GM12878 (cell line): ENCODE measurements around the gene PLPP6. TPM values are rescaled to one million over a fixed set of nuclear protein-coding genes. Genes with fewer than 3 reads are reported as not detected.

Source experiments
- ATAC-seq: fragments of 200-7000 bp; cut with Tn5 transposase; 3 replicates; pipeline ENCODE4 v1.9.1; 2020; ENCODE audit warnings: mild to moderate bottlenecking, moderate library complexity
- BruUV-seq: library from RNA; stranded (reverse); fragments of 400-500 nt; replicated peaks from 2 replicates; lab custom pipeline; 2021; lab: Mats Ljungman, UMichigan
- CTCF ChIA-PET: fragments of 300-600 bp; sonication (Branson Sonifier 250); formaldehyde crosslinking; extraction: SDS; loops from one replicate; lab custom pipeline; 2021; ENCODE audit warnings: inconsistent platforms; lab: Yijun Ruan, JAX
- POLR2A ChIA-PET: fragments of 350-600 bp; formaldehyde crosslinking; extraction: SDS; loops from one replicate; lab custom pipeline; 2021; ENCODE audit warnings: inconsistent platforms; lab: Charles Lee
- RAD21 ChIA-PET: fragments of 300-600 bp; sonication (Branson Sonifier 250); formaldehyde crosslinking; loops from one replicate; lab custom pipeline; 2023; ENCODE audit warnings: antibody characterized with exemption; ENCODE audit not compliant: unreplicated experiment; lab: Charles Lee
- SMC1A ChIA-PET: fragments of 300-600 bp; sonication (Branson Sonifier 250); formaldehyde crosslinking; loops from one replicate; lab custom pipeline; 2023; ENCODE audit not compliant: unreplicated experiment, uncharacterized antibody; lab: Charles Lee
- DNase-seq: peaks from one replicate; pipeline ENCODE4 v3.0.0-alpha.2; 2011; ENCODE audit warnings: low read depth, low spot score
- FAIRE-seq: peaks from 3 replicates; lab custom pipeline; 2011; peaks lifted over from hg19 to GRCh38; lab: Jason Lieb, UNC
- H2AFZ ChIP-seq: 2 replicates; pipeline ENCODE4 v1.6.0; 2011; ENCODE audit warnings: low read depth, low read length, control low read depth; ENCODE audit not compliant: control insufficient read depth
- H3K27ac ChIP-seq: 2 replicates; pipeline ENCODE4 v1.5.1; 2011; ENCODE audit warnings: control low read depth; ENCODE audit not compliant: control insufficient read depth, insufficient read depth
- H3K27me3 ChIP-seq, 2 experiments: replicated peaks in 1 of 2; 2 replicates each; pipeline versions ENCODE4 v1.6.0 to v1.6.1; 2011; ENCODE audit warnings: low read length in 1 of 2; ENCODE audit not compliant: control insufficient read depth in 2 of 2, insufficient read depth in 2 of 2
- H3K36me3 ChIP-seq, 2 experiments: 2 replicates each; pipeline ENCODE4 v1.5.1; 2011; ENCODE audit warnings: low read length in 1 of 2; ENCODE audit not compliant: control insufficient read depth in 2 of 2, insufficient read depth in 2 of 2
- H3K4me1 ChIP-seq: 2 replicates; pipeline ENCODE4 v1.6.1; 2011; ENCODE audit warnings: mild to moderate bottlenecking, low read length, moderate library complexity, mixed read lengths; ENCODE audit not compliant: control insufficient read depth, insufficient read depth
- H3K4me2 ChIP-seq: 2 replicates; pipeline ENCODE4 v1.6.0; 2011; ENCODE audit warnings: control low read depth; ENCODE audit not compliant: control insufficient read depth, insufficient read depth
- H3K4me3 ChIP-seq: fragments of 200-600 bp; sonication (generic); 2 replicates; pipeline ENCODE4 v1.5.1; 2016
- H3K79me2 ChIP-seq: 2 replicates; pipeline ENCODE4 v1.6.0; 2011; ENCODE audit warnings: low read length; ENCODE audit not compliant: control insufficient read depth, insufficient read depth
- H3K9ac ChIP-seq: 2 replicates; pipeline ENCODE4 v1.8.0; 2011; ENCODE audit warnings: low read length, control low read depth, mixed read lengths; ENCODE audit not compliant: control insufficient read depth, insufficient read depth
- H3K9me3 ChIP-seq: replicated peaks from 3 replicates; pipeline ENCODE4 v1.5.1; 2011; ENCODE audit warnings: mild to moderate bottlenecking, low read length; ENCODE audit not compliant: control insufficient read depth, insufficient read depth
- H4K20me1 ChIP-seq: 2 replicates; pipeline ENCODE4 v1.6.0; 2011; ENCODE audit not compliant: control insufficient read depth, insufficient read depth
- NR2C1 ChIP-seq: fragments of 450-650 bp; IDR thresholded peaks from 2 replicates; pipeline ENCODE4 v1.6.1; 2017; ENCODE audit warnings: antibody characterized with exemption, mild to moderate bottlenecking, moderate library complexity
- POLR2A ChIP-seq: IDR thresholded peaks from 2 replicates; pipeline ENCODE4 v1.6.1; 2011; ENCODE audit warnings: low read depth, mild to moderate bottlenecking, low read length
- RELA ChIP-seq: fragments of 450-650 bp; IDR thresholded peaks from 2 replicates; pipeline ENCODE4 v1.8.0; 2014; ENCODE audit warnings: borderline replicate concordance; ENCODE audit not compliant: partially characterized antibody
- STAT3 ChIP-seq: IDR thresholded peaks from 2 replicates; pipeline ENCODE4 v1.6.1; 2011; ENCODE audit warnings: low read depth, low read length, improper control_type of control experiment
- SUZ12 ChIP-seq: fragments of 200-600 bp; sonication (generic); IDR thresholded peaks from one replicate; pipeline ENCODE4 v1.6.1; 2018; ENCODE audit warnings: antibody characterized with exemption, mild to moderate bottlenecking; ENCODE audit not compliant: unreplicated experiment
- WGBS: methylation state at CpG from one replicate; pipeline ENCODE4 v1.1.6; 2016; ENCODE audit warnings: low lambda C conversion rate; ENCODE audit not compliant: insufficient replicate concordance, insufficient coverage; ENCODE audit errors: missing lambda C conversion rate; 5-methylcytosine and 5-hydroxymethylcytosine counted together
- in situ Hi-C: fragments of 300-500 bp; cut with MboI; formaldehyde crosslinking; loops from 9 replicates; pipeline ENCODE4 v1.14.3; 2018; ENCODE audit warnings: mixed read lengths
- intact Hi-C: fragments of 100-400 bp; cut with micrococcal nuclease; formaldehyde crosslinking; loops from one replicate; pipeline ENCODE4 v1.14.2; 2022; ENCODE audit not compliant: unreplicated experiment
- polyA plus RNA-seq, 11 experiments: library from polyadenylated mRNA; depleted of rRNA in 4 of 11; unstranded in 6 of 11; stranded (reverse) in 5 of 11; fragments of >200 nt; fragmentation: Nextera tagmentation in 4 of 11; fragmentation: Illumina TruSeq in 1 of 11; extraction: Ambion mirVana in 4 of 11; extraction: Trizol in 1 of 11; gene quantifications; 1 replicate in 1 of 11; 2 replicates in 10 of 11; pipeline versions ENCODE4 v1.2.1 to v1.2.3, GENCODE V29; 2011 to 2016; ENCODE audit warnings: inconsistent platforms in 2 of 11, missing spikeins in 2 of 11, low read depth in 1 of 11
- total RNA-seq, 4 experiments: library from RNA; depleted of rRNA in 3 of 4; stranded (reverse); fragments of >200 nt in 3 of 4; fragmentation: Illumina TruSeq in 1 of 4; extraction: Trizol in 1 of 4; gene quantifications; 2 replicates each; pipeline versions ENCODE4 v1.2.1 to v1.2.3, GENCODE V29; 2013 to 2021

The PLPP6 gene
- total and polyA plus RNA-seq, 10 of the 15 experiments (the other 5 are each of a cell fraction or from before 2014, with no cell fraction given): 1.6 to 11.3 (median 6.9) TPM

GRCh38 chr9:4642351-4642750 lies 19.7 kb upstream of the PLPP6 start:
- no peaks in the 10 kb centered on the region for H4K20me1 ChIP-seq
- POLR2A ChIA-PET: no interaction called here
- RAD21 ChIA-PET: interaction anchor here (0.9 kb wide), 1 partner anchor 113 kb away, joined by 3 read pairs; no protein-coding TSS in a partner anchor
- intact Hi-C loops: no loop called here
- CTCF ChIA-PET: interaction anchor here (1.4 kb wide), 1 partner anchor 41 kb away, joined by 3 read pairs; no protein-coding TSS in a partner anchor
- no peaks in the 10 kb centered on the region for H3K36me3 ChIP-seq
- H3K9ac ChIP-seq: no peak overlapping the region
- BruUV-seq: no TSS peak
- no peaks in the 10 kb centered on the region for H3K9me3 ChIP-seq
- SMC1A ChIA-PET: interaction anchor here (1.1 kb wide), 2 partner anchors 24 to 64 kb away, joined by 3 read pairs; partner anchors contain the start of gene SPATA6L
- H3K27me3 ChIP-seq: no peaks in the 10 kb centered on the region
- 98% methylated on average over 2 of the region's 2 CpGs for WGBS
- no peaks in the 10 kb centered on the region for H3K79me2 ChIP-seq
- FAIRE-seq (no peak), ATAC-seq (no peak), DNase-seq (no peak)
- H2AFZ ChIP-seq: no peak overlapping the region
- H3K4me3 ChIP-seq: no peak overlapping the region
- H3K27ac ChIP-seq: no peak overlapping the region
- H3K4me2 ChIP-seq: no peak overlapping the region
- in situ Hi-C loops: no loop called here
- TF ChIP-seq POLR2A: no peak
- no peak for TF ChIP-seq NR2C1
- no peak for TF ChIP-seq STAT3
- no peaks in the 10 kb centered on the region for H3K4me1 ChIP-seq

DNA sequence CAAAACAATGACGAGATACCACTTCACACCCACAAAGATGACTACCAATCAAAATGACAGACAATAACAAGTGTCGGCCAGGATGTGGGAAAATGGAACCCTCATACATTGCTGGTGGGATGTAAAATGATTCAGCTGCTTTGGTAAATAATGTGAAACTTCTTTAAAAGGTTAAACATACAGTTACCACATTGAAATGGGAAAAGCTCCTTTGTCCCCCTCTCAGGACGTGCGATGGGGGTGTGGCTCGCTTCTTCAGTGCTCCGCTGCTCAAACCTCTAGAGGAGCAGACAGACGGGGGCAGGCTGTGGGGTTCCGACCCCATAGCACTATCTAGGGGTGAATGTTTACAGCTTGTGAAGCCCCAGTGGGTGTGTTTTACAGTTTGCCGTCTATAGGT lies 8.0 kb upstream of the PLPP6 start:
- H3K36me3 ChIP-seq: no peaks in the 10 kb centered on the region
- ATAC-seq: no peak
- BruUV-seq: no TSS peak
- no peaks in the 10 kb centered on the region for H3K9me3 ChIP-seq
- H4K20me1 ChIP-seq: no peaks in the 10 kb centered on the region
- FAIRE-seq: no peak
- SMC1A ChIA-PET: interaction anchor here (1.0 kb wide), 1 partner anchor 9 kb away, joined by 3 read pairs; no protein-coding TSS in a partner anchor
- intact Hi-C loops: no loop called here
- H3K9ac ChIP-seq: no peak overlapping the region
- no peak overlapping the region for H3K4me3 ChIP-seq
- H3K4me2 ChIP-seq: no peak overlapping the region
- no peaks in the 10 kb centered on the region for H3K27me3 ChIP-seq
- WGBS: 70% methylated on average over 9 of the region's 9 CpGs
- H2AFZ ChIP-seq: no peak overlapping the region
- no peaks in the 10 kb centered on the region for H3K4me1 ChIP-seq
- no peak for TF ChIP-seq SUZ12
- TF ChIP-seq RELA: no peak
- CTCF ChIA-PET: no interaction called here
- H3K27ac ChIP-seq: no peak overlapping the region
- in situ Hi-C loops: no loop called here
- no peak for DNase-seq
- H3K79me2 ChIP-seq: no peaks in the 10 kb centered on the region
- RAD21 ChIA-PET: no interaction called here
- POLR2A ChIA-PET: interaction anchor here (1.1 kb wide), 1 partner anchor 48 kb away, joined by 4 read pairs; no protein-coding TSS in a partner anchor
